COLO668 (cell line): ENCODE results near the gene SAPCD2.
"Not testable (repeated sequence)": the region's sequence is repeated elsewhere in the genome, so short reads cannot be mapped to it uniquely, and the experiment has no call there.

Experiments
- DNase-seq: peaks from one replicate; lab custom pipeline; 2025; ENCODE audit not compliant: unreplicated experiment; lab: John Stamatoyannopoulos, UW

Gene SAPCD2

DNA sequence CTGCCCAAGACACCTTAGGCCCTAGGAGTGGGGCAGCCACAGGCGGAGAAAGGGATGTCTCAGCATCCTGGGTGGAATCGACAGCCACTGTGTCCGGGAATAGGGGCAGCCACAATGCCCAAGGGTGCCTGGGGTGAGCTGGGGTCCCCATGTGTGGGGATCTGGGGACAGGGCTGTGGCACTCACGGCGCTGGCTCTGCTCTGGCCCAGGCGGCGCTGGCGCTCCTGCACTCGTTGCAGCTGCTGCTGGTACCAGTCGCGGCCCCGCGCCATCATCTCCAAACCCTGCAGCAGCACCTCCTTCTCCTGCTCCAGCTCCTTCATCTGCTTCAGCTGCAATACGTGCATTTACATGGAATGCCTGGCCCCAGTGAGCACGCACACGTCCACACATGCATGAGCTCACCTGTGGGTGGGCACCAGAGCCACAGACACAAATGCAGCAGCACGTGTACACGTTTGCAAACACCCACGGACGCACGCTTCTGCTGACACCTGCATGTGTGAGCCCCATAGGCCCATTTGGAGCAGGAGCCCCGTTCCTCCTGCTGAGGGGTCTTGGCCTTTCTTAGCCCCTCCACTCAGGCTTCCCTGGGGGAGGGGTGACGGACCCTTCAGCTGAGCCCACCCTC lies 4.9 kb downstream of the SAPCD2 start:
- no peak for DNase-seq

DNA sequence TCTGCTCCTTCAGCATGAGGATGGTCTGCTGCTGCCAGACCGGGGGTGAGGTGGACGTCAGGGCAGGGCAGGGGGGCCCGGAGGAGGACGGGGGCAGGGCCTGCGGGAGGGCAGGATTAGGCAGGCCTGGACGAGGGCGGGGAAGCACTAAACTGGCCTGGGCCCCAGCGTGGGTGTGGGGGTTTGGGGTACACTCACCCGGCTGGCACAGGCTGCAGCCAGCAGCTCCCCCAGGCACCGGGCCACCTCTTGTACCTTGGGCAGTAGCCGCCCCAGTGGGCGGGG lies 5.5 kb downstream of the SAPCD2 start:
- DNase-seq, result no peak

DNA sequence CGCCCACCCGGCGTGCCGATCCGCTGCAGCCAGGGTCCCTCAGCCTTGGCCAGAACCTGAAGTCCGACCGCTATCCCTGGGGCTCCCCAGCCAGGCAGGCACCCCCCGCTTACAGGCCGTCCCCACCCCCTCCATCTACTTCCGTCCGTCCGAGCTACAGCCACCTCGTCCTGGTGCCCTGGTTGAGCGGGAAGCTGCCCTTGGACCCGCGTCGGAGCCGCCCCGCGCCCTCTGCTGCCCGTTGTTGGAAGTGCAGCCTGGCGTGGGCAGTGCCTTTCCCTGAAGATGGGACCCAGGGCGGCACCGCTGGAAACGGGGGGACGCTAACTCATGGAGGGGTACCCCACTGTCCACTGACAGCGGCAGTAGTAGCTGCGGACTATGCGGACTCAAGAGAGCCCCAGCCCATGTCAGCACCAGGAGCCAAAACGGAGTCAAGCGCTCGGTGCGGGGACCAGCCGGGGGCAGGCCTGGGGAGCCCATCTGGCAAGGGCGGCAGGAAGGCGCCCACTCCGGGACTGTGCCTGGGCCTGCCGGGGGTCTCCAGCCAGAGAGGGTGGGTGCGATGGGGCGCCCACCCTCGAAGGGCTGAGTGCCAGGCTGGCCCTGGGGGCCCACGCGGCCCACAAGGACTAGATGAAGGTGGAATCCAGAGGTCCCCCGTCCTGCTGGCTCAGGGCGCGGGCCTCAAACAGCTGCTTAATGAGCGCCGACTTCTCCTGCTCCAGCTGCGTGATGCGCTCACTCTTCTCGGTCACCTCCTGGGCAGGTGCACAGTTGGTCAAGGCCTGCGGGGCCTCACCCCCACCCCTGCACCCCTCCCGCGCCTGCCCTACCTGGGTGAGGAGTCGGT lies 6.1 kb downstream of the SAPCD2 start:
- DNase-seq, result peak; percentile 58

DNA sequence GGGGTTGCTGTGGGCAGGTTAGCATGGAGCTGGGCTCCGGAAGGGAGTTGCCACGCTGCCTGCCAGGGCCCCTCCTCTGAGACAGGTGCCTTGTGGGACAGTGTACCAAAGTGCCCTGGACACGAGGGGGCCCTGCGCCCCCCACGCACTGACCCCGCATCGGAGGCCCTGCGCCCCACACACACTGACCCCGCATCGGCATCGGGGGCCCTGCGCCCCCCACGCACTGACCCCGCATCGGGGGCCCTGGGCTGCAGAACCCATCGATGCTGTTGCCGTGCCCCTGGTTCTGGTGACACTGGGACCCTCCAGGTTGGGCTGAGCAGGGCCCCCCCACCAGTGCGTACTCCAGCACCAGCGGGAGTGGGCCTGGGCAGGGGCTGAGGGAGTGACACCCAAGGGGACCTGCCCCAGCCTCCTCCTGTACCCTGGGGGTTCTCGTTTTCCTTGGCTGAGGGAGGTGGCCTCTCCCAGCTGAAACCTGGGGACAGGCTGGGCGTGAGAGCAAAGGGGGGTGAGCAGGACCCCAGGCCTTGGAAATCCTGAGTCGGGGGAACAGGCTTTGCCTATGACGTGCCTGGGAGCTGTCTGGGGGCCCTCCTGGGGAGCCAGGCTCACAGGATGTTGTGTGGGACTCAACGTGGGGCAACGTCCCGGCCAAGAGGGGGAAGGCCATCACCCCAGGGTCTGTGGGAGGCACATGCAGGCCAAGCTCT lies 6.9 kb downstream of the SAPCD2 start:
- no peak for DNase-seq

DNA sequence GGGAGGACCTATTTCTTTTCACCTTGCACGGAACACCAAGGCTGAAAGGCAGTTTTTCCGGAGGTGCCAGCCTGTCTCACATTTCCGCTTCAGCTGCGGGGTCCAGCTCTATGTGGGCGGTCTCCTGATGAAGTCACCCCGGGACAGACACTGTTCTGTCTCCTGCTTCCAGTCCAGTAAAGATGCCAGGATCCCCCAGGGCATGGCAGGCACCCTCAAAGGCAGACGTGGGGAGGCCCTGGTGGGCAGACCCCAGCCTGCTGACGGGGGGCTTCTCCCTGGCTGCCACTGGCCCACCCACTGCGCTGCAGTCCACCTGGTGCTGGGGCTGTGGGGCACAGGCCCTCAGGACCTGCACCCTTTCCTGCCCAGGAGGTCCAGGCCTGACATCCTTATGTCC lies 7.6 kb downstream of the SAPCD2 start:
- DNase-seq, result not testable (repeated sequence)

DNA sequence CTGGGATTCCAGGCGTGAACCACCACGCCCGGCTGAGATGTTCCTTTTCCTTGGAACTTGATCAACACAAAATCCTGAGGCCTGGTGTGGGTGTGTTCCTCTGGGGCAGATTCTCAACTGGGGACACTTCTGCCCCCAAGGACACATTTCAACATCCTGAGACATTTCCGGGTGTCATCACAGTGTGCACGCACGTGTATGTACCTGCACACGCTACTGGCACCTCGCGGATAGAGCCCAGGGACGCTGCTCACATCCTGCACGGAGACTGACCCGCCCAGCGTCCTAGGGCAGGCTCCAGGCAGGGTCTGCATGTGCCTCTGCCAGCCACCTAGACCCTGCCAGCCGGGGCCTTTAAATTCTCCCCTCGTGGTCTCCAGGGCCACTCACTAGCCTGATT lies 8.0 kb downstream of the SAPCD2 start:
- no peak for DNase-seq

DNA sequence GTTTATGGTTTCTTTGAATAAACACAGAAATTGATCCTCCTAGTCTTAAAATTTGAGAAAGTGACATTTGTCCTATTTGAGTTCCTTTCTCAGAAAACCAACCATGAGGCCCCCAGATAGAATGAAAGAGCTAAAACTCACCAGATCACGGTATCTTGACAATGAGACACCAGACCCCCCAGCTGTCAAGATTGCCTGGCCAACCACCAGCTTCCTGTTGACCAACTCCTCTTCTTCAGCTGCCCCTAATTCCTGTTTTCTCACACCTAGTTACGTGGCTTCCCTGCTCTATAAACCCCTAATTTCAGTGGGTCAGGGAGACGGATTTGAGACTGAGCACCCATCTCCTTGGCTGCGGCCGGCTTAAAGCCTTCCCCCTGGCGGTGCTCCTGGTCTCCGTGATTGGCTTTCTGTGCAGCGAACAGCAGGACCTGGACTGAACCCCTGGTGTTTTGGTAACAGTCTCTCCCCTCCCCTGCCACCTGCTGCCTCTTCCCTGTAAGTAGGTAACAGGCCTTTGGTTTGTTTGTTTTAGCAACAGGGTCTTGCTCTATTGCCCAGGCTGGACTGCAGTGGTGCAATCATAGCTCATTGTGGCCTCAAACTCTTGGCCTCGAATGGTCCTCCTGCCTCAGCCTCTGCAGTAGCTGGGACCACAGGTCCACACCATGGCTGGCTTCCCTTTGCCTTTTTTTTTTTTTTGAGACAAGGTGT lies 11.7 kb downstream of the SAPCD2 start:
- DNase-seq, result peak; percentile 48

DNA sequence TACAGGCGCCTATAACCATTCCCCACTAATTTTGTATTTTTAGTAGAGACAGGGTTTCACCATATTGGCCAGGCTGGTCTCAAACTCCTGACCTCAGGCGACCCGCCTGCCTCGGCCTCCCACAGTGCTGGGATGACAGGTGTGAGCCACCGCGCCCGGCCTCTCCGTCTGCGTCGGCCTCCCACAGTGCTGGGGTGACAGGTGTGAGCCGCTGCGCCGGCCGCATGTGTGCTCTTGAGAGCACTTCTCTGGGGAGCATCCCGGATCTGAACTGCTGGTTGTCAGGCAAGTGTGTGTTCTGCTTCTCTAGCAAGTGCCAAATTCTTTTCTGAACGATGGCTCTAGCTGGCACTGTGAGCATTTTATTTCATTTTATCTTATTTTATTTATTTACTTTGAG lies 12.8 kb downstream of the SAPCD2 start:
- DNase-seq, result peak; percentile 83

DNA sequence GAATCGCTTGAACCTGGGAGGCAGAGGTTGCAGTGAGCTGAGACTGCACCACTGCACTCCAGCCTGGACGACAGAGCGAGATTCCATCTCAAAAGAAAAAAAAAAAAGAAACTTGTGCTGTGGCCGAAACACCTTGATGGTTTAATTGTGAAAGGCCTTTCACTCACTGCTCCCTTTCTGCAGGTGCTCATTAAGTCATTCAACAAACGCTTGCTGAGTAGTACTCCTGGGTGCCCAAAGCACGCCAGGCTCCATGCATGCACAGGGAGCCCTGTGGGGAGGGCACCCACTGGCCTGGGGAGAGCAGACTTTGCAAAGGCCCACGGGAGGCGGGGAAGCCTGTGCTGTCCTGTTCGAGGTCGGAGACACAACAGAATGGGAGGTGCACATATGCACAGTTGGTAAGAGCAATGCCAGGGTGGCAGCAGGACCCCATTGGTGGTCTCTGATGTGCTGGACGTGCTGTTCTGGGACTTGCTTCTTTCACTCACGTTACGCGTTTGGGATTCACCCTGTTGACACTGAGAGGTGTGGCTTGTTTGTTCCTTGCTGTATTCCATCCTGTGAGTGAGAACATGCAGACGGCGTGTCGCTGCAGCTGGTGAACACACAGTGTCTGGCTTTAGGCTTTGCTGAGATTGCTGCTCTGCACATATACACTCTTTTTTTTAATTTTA lies 13.5 kb downstream of the SAPCD2 start:
- DNase-seq, result peak; percentile 66

DNA sequence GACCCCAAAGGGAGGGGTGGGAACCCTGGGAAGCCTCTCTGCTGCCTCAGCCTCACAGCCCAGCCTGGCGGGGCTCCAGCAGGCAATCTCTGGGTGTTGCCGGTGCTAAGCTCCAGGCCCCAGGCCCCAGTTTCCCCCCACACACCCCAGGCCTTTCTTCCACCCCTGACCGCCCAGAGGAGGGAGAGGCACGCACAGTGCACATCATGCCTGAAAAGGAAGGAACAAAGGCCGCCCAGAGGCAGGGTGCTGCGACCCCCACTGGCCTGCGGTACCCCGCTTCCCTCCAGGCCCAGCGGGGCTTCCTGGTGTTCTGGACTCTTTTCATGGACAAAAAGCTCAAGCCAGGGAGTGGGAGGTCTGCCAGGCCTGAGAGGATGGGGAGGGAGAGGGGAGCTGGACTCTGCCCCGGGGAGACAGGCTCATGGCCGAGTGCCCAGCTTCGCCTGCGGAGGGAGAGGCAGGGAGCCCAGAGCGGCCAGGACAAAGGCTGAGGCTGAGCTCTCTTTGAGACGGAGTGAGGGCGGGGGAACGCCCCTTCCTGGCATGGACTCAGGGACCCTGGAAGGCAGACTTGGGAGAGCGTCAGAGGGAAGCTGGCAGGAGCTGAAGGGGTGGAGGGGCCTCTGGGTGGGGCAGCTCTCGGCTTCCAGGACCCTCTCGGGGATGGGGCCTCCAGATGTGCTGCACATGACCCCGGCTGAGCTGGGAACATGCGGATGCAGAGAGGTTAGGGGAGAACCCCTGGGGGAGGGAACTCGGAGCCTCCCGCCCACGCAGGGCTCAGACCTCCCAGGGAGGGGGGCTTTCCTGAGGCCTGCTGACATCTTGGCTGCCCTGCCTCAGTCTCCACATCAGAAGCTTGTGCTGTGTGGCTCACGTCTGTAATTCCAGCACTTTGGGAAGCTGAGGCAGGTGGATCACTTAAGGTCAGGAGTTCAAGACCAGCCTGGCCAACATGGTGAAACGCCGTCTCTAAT lies 14.7 kb downstream of the SAPCD2 start:
- peak; percentile 42 for DNase-seq

DNA sequence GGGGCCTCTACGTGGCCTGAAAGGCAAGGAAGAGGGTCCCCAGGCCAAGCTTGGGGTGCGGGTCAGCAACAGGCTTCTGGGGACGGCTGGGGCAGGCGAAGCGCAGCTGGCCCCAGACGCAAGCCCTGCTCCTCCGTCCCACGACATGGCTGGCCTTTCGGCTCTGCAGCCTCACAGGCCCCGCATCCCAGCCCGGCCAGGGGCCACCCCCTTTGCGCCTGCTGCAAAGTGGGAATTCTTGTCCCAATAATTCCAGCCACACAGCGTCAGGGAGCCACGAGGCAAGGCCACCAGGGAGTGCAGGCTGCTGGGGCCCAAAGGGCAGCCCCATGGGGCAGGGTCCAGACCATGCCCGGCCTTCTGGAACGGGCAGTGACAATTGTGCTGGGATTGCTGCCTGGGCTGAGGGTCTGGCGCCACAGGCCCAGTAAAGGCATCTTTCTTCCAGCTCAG lies 15.4 kb downstream of the SAPCD2 start:
- no peak for DNase-seq

DNA sequence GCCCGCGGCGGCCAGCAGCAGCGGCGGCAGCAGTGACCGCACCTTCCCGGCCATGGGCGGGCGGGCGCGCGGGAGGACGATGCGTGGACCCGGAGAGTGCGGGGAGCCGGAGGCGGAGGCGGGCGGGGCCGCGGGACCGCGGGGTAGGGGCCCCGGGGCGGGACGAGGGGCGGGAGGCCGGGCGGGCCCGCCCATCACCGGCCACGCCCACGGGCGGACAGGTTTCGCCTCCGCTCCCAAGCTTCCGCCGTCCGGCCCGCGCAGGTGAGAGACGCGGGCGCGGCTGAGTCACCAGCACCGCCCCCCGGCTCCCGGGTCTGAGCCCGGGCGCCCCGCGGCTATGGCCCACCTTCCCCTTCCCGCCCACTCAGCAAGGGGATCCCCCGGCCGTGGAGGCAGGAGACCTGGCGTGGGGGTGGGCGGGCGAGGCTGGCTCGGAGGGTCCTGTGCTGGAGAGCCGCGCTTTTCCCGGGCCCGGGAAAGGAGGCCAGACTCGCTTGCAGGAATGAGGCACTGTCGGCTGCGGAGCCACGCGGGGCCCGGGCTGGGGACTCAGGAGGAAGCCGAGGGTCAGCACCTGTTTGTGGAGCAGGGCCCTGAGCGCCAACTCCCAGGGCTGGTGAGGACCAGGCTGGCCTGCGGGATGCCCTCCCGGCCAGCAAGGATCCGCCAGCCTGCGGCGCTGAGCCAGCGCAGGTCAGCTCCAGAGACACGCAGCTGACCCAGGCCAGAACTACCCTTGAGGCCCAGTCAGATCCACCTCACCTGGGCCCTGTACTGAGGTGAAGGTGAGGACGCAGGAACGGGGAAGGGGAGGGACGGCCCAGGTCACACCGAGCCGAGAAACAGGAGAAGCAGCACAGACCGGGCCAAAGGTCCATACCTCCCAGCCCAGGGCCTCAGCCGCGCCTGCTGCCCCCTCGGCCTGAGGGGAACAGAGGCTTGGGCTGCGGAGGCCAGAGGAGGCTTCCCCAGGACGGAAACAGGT lies 16.1 kb downstream of the SAPCD2 start, which contains the start of gene ENTPD2:
ENTPD2 (minus strand) TSS at position 118 of the 988 bp plus-strand sequence; CDS start at position 54, 64 bp downstream.
- DNase-seq, result peak; percentile 89

DNA sequence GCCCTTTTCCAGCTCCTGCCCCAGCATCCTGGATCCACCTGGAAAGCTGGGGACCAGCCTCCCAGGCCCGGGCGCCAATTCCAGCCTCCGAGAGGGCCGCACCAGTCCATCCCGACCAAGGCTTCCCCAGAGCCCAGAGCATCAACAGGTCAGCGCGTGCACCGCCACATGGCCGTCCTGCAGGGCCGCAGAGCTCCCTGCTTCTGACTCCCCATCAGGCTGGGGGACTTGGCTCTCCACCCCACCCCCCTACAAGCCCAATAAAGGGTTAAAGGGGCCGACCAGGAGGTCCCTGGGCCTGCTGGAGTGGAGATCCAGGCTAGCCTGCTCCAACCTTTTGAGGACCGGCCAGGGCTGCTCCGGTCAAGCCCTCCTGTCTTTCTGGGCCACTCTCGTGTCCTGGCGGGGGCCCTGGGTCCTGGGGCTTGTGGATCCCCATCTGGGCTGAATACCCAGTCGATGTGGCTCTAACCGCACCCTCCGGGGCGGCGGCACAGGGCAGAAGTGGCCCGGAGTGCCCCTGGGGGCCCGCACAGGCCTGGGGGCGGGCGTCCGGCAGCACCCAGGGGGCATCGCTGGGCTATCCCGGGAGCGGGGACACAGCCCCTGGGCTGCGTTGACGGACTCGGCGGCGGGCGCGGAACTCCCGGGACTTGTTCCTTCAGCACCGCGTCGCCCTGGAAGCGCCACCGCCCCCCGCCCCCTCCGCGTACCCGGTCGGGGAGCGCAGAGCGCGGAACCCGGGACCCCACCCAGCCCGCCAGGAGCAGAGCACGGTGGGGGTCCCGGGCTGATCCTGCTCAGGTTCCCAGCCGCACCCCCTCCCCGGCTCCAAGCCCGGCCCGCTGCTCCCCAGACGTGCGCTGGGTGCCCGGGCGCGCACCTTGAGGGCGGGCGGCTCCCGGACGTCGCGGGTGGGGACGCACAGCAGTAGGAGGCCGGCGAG lies 17.1 kb downstream of the SAPCD2 start:
- DNase-seq, result peak; percentile 69

DNA sequence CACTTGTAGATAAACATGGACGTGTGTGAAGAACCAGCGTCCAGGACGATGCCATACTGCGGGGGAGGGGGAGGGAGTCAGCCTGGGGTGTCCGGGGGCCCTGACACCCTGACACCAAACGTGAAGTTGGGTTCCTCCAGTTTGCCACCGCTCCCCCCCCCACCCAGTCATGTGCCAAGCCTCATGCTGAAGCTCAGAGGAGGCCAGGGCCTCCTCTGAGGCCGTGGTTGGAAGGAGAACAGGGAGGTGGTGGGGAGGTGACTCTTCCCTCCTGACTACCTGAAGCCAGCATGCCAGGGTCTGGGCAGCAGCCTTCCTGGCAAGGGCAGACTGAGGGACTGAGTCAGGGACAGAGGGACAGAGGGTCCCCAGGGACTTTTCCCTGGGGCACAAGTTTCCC lies 18.1 kb downstream of the SAPCD2 start:
- no peak for DNase-seq

DNA sequence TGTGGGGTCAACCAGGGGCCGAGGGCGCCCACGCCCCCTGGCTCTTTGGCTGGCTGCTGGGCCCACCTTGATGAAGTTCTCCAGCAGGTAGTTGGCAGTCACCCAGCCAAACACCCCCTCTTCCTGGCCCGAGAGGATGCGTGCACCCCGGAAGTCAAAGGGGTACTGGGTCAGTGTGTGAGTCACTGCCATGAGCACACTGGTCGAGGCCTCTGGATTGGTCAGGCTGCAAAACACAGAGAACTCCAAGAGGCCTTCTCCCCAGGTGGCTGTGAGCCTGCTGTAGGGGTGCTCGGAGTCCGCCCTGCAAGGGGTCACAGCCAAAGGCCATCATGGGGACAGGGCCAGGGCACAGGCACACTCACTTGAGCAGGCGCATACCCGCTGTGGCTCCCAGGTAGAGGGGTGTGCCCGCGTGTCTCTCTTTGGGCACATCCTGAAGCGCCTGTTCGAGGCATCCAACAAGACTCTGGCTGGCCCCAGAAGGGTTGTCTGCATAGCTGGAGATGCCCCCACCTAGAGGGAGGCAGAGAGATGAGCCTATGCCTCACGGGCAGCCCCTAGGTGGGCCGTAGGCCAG lies 19.1 kb downstream of the SAPCD2 start:
- no peak for DNase-seq

DNA sequence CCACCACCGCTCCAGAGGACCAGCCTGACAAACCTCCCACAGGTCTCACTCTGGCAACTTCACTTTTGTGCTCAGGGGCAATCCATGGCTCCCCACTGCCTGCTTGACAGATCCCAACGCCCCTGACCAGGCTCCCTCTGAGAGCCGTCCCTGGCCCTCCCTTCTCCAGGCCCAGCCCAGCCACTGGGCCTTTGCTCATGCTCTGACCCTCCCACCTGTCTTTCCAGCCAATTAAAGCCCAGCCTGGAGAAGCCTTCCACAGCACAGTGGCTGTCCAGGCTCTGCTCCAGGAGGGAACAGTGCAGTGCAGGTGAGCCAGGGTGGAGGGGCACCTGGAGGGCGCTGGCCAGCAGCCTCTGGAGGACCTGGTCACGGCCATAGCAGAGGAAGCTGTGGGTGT lies 19.8 kb downstream of the SAPCD2 start:
- DNase-seq, result no peak
